K562 (cell line): ENCODE data around the gene KRT33B.

Source experiments
- EP300 ChIP-seq: IDR thresholded peaks from 2 replicates; pipeline ENCODE4 v1.6.1; 2012; ENCODE audit warnings: low read length, improper control_type of control experiment
- POLR2AphosphoS5 ChIP-seq: IDR thresholded peaks from 2 replicates; pipeline ENCODE4 v1.6.1; 2011; ENCODE audit warnings: mild to moderate bottlenecking, low read depth, low read length, moderate library complexity; ENCODE audit not compliant: control insufficient read depth, insufficient read depth
- TF ChIP-seq, protein P1 (sequence below), 3 experiments: IDR thresholded peaks in 2 of 3; conservative IDR thresholded peaks in 1 of 3; 2 replicates each; pipeline ENCODE4 v1.5.1; 2011 to 2012; ENCODE audit warnings: low read length in 3 of 3, mild to moderate bottlenecking in 3 of 3, control low read depth in 2 of 3, improper control_type of control experiment in 1 of 3, inconsistent platforms in 1 of 3, low read depth in 1 of 3, mixed read lengths in 1 of 3, moderate library complexity in 1 of 3; ENCODE audit not compliant: insufficient read depth in 2 of 3
- TF ChIP-seq, protein P2 (sequence below): sonication (generic); formaldehyde crosslinking; IDR thresholded peaks from 2 replicates; pipeline ENCODE4 v1.8.1; 2022; ENCODE audit warnings: missing genetic modification reagents
- TF ChIP-seq, protein P3 (sequence below): fragments of 150-350 bp; conservative IDR thresholded peaks from 2 replicates; pipeline ENCODE4 v1.6.1; 2014; ENCODE audit warnings: low read length
- TF ChIP-seq, protein P4 (sequence below): fragments of 250-450 bp; sonication (Bioruptor Pico); IDR thresholded peaks from 2 replicates; pipeline ENCODE4 v1.4.0; 2020; ENCODE audit warnings: mild to moderate bottlenecking, moderate library complexity, borderline replicate concordance

DNA sequence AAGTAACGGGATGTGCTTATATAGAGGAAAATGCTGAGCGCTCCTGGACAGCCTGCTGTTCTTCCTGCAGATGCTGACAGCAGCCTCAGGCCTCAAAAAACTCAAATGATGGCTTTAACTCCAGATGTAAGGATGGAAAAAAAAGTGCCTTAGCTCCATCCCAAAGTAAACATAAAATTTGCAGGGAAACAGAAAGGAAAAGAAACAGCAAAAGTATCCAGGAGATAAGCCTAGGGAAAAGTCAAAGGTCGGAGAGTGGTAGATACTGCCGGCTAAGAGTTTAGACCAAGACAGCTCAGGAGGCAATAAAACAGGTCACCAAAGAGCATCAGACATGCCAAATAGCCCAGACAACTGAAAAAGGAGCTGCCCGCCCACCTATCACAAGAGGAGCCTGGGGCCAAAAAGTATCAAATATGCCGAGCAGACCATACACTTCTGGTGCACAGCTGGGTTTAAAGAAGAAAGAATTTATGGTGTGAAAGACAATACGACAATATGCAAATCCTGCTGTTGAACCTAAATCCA, 20.9 kb upstream of the KRT33B start:
- TF ChIP-seq, protein P1, sequence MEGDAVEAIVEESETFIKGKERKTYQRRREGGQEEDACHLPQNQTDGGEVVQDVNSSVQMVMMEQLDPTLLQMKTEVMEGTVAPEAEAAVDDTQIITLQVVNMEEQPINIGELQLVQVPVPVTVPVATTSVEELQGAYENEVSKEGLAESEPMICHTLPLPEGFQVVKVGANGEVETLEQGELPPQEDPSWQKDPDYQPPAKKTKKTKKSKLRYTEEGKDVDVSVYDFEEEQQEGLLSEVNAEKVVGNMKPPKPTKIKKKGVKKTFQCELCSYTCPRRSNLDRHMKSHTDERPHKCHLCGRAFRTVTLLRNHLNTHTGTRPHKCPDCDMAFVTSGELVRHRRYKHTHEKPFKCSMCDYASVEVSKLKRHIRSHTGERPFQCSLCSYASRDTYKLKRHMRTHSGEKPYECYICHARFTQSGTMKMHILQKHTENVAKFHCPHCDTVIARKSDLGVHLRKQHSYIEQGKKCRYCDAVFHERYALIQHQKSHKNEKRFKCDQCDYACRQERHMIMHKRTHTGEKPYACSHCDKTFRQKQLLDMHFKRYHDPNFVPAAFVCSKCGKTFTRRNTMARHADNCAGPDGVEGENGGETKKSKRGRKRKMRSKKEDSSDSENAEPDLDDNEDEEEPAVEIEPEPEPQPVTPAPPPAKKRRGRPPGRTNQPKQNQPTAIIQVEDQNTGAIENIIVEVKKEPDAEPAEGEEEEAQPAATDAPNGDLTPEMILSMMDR (IDR thresholded peaks at IDR 0.05 in 2 of 3, conservative IDR thresholded peaks at IDR 0.05 in 1 of 3; ENCODE audit: insufficient read depth in 2 of 3, low read depth in 1 of 3, low read length in 3 of 3), result no peak
- TF ChIP-seq, protein P2, sequence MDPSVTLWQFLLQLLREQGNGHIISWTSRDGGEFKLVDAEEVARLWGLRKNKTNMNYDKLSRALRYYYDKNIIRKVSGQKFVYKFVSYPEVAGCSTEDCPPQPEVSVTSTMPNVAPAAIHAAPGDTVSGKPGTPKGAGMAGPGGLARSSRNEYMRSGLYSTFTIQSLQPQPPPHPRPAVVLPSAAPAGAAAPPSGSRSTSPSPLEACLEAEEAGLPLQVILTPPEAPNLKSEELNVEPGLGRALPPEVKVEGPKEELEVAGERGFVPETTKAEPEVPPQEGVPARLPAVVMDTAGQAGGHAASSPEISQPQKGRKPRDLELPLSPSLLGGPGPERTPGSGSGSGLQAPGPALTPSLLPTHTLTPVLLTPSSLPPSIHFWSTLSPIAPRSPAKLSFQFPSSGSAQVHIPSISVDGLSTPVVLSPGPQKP (CRISPR knock-in tag), result no peak
- no peak for TF ChIP-seq EP300
- no peak for TF ChIP-seq POLR2AphosphoS5
- TF ChIP-seq, protein P3, sequence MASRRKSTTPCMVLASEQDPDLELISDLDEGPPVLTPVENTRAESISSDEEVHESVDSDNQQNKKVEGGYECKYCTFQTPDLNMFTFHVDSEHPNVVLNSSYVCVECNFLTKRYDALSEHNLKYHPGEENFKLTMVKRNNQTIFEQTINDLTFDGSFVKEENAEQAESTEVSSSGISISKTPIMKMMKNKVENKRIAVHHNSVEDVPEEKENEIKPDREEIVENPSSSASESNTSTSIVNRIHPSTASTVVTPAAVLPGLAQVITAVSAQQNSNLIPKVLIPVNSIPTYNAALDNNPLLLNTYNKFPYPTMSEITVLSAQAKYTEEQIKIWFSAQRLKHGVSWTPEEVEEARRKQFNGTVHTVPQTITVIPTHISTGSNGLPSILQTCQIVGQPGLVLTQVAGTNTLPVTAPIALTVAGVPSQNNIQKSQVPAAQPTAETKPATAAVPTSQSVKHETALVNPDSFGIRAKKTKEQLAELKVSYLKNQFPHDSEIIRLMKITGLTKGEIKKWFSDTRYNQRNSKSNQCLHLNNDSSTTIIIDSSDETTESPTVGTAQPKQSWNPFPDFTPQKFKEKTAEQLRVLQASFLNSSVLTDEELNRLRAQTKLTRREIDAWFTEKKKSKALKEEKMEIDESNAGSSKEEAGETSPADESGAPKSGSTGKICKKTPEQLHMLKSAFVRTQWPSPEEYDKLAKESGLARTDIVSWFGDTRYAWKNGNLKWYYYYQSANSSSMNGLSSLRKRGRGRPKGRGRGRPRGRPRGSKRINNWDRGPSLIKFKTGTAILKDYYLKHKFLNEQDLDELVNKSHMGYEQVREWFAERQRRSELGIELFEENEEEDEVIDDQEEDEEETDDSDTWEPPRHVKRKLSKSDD, result no peak
- TF ChIP-seq, protein P4, sequence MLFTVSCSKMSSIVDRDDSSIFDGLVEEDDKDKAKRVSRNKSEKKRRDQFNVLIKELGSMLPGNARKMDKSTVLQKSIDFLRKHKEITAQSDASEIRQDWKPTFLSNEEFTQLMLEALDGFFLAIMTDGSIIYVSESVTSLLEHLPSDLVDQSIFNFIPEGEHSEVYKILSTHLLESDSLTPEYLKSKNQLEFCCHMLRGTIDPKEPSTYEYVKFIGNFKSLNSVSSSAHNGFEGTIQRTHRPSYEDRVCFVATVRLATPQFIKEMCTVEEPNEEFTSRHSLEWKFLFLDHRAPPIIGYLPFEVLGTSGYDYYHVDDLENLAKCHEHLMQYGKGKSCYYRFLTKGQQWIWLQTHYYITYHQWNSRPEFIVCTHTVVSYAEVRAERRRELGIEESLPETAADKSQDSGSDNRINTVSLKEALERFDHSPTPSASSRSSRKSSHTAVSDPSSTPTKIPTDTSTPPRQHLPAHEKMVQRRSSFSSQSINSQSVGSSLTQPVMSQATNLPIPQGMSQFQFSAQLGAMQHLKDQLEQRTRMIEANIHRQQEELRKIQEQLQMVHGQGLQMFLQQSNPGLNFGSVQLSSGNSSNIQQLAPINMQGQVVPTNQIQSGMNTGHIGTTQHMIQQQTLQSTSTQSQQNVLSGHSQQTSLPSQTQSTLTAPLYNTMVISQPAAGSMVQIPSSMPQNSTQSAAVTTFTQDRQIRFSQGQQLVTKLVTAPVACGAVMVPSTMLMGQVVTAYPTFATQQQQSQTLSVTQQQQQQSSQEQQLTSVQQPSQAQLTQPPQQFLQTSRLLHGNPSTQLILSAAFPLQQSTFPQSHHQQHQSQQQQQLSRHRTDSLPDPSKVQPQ (CRISPR knock-in tag), result no peak
